Stimulated activated naive CD4-positive, alpha-beta T cell (primary cell): ENCODE data around the gene BTBD2.

Source experiments
- DNase-seq, 6 experiments: peaks; one replicate each; lab custom pipeline; 2025; lab: John Stamatoyannopoulos, UW

The BTBD2 gene

GRCh38 chr19:1959928-1960589, 55.5 kb downstream of the BTBD2 start:
- DNase-seq, result no peak

- DNase-seq, result no peak
Observed at GRCh38 chr19:1957562-1958248, 57.8 kb downstream of the BTBD2 start.

- DNase-seq, result no peak
Observed at GRCh38 chr19:1956868-1957492, 58.5 kb downstream of the BTBD2 start.

- DNase-seq, result no peak
Observed at GRCh38 chr19:1956122-1956494, 59.4 kb downstream of the BTBD2 start.

GRCh38 chr19:1955171-1956121, 60.1 kb downstream of the BTBD2 start:
- no peak for DNase-seq

GRCh38 chr19:1954532-1954933, 61.0 kb downstream of the BTBD2 start:
- no peak for DNase-seq

GRCh38 chr19:1953441-1954094, 61.9 kb downstream of the BTBD2 start:
- no peak for DNase-seq

- no peak for DNase-seq
Observed at GRCh38 chr19:1953037-1953436, 62.5 kb downstream of the BTBD2 start.

GRCh38 chr19:1952635-1953034, 62.9 kb downstream of the BTBD2 start:
- no peak for DNase-seq

- no peak for DNase-seq
Observed at GRCh38 chr19:1950640-1951039, 64.9 kb downstream of the BTBD2 start.

- no peak for DNase-seq
Observed at GRCh38 chr19:1949304-1950101, 66.0 kb downstream of the BTBD2 start.

- no peak for DNase-seq
Observed at GRCh38 chr19:1947651-1948209, 67.8 kb downstream of the BTBD2 start.

- DNase-seq, result peak in 5 of 6 experiments; percentile 18 to 33 (median 26)
Observed at GRCh38 chr19:1945899-1946298, 69.6 kb downstream of the BTBD2 start.

GRCh38 chr19:1944916-1945561, 70.5 kb downstream of the BTBD2 start:
- no peak for DNase-seq

GRCh38 chr19:1944088-1944915, 71.2 kb downstream of the BTBD2 start:
- DNase-seq, result no peak

- no peak for DNase-seq
Observed at GRCh38 chr19:1943661-1944087, 71.8 kb downstream of the BTBD2 start.

GRCh38 chr19:1942934-1943555, 72.5 kb downstream of the BTBD2 start:
- peak in 1 of 6 experiments; percentile 57 for DNase-seq
